ENCODE measurements around the gene ZER1.

The ZER1 gene

GRCh38 chr9:128690684-128691034 is 81.1 kb downstream of the ZER1 start:
- Mint-ChIP-seq H3K9me3 (no peaks in the 10 kb centered on the region), H3K4me1 (ENCODE audit: low read depth) (peaks cover 39% of the 10 kb centered on the region), H3K27ac (peak overlapping the region; percentile 72), H3K4me3 (peak overlapping the region; percentile 90), H3K36me3 (ENCODE audit: low read depth) (peaks cover 63% of the 10 kb centered on the region), H3K27me3 (no peaks in the 10 kb centered on the region)
- intact Hi-C loops (cut with micrococcal nuclease), result no loop called here

- peak overlapping the region; percentile 72 for H3K27ac Mint-ChIP-seq
- H3K9me3 Mint-ChIP-seq, result no peaks in the 10 kb centered on the region
- no peaks in the 10 kb centered on the region for H3K27me3 Mint-ChIP-seq
- peaks cover 60% of the 10 kb centered on the region for H3K36me3 Mint-ChIP-seq (ENCODE audit: low read depth)
- H3K4me3 Mint-ChIP-seq, result peak overlapping the region; percentile 90
- intact Hi-C loops (cut with micrococcal nuclease), result loop anchor here (1.0 to 2.0 kb wide), 2 partner anchors 12 to 33 kb away; partner anchors contain the start of genes DYNC2I2 and PKN3
- H3K4me1 Mint-ChIP-seq (ENCODE audit: low read depth), result peaks cover 46% of the 10 kb centered on the region
These were observed 81.7 kb downstream of the ZER1 start for GRCh38 chr9:128689820-128690683.

GRCh38 chr9:128689293-128689774 is 82.4 kb downstream of the ZER1 start:
- Mint-ChIP-seq H3K4me3 (peak overlapping the region; percentile 67), H3K9me3 (no peaks in the 10 kb centered on the region), H3K27ac (peak overlapping the region; percentile 86), H3K36me3 (ENCODE audit: low read depth) (peaks cover 58% of the 10 kb centered on the region), H3K4me1 (ENCODE audit: low read depth) (peaks cover 53% of the 10 kb centered on the region), H3K27me3 (no peaks in the 10 kb centered on the region)
- intact Hi-C loops (cut with micrococcal nuclease), result loop anchor here (1.0 to 2.0 kb wide), 2 partner anchors 13 to 33 kb away; partner anchors contain the start of genes DYNC2I2 and PKN3

- Mint-ChIP-seq H3K4me3 (peak within 1 kb of the TSS; percentile 90), H3K36me3 (ENCODE audit: low read depth) (peaks cover 58% of the 10 kb centered on the region), H3K27ac (peak within 1 kb of the TSS; percentile 86), H3K9me3 (no peaks in the 10 kb centered on the region), H3K4me1 (ENCODE audit: low read depth) (peaks cover 53% of the 10 kb centered on the region), H3K27me3 (no peaks in the 10 kb centered on the region)
- intact Hi-C loops (cut with micrococcal nuclease), result loop anchor here (1.0 to 2.0 kb wide), 2 partner anchors 14 to 32 kb away; partner anchors contain the start of genes DYNC2I2 and PKN3
These were observed 83.0 kb downstream of the ZER1 start, which contains the start of gene SET for GRCh38 chr9:128688501-128689292. Gene SET (plus strand): TSS chr9:128689222. CDS start chr9:128689583, 361 bp downstream.

GRCh38 chr9:128687453-128687852 is 84.3 kb downstream of the ZER1 start:
- H3K27me3 Mint-ChIP-seq, result no peaks in the 10 kb centered on the region
- H3K36me3 Mint-ChIP-seq (ENCODE audit: low read depth), result peaks cover 54% of the 10 kb centered on the region
- H3K4me3 Mint-ChIP-seq, result no peak overlapping the region
- peak overlapping the region; percentile 86 for H3K27ac Mint-ChIP-seq
- peaks cover 61% of the 10 kb centered on the region for H3K4me1 Mint-ChIP-seq (ENCODE audit: low read depth)
- intact Hi-C loops (cut with micrococcal nuclease), result no loop called here
- no peaks in the 10 kb centered on the region for H3K9me3 Mint-ChIP-seq

- Mint-ChIP-seq H3K36me3 (ENCODE audit: low read depth) (peaks cover 40% of the 10 kb centered on the region), H3K4me1 (ENCODE audit: low read depth) (peaks cover 58% of the 10 kb centered on the region), H3K4me3 (peak overlapping the region; percentile 96), H3K9me3 (no peaks in the 10 kb centered on the region), H3K27ac (peak overlapping the region; percentile 96), H3K27me3 (no peaks in the 10 kb centered on the region)
- intact Hi-C loops (cut with micrococcal nuclease), result no loop called here
These were observed 85.9 kb downstream of the ZER1 start for GRCh38 chr9:128685636-128686489.

- intact Hi-C loops (cut with micrococcal nuclease), result no loop called here
- Mint-ChIP-seq H3K27me3 (no peaks in the 10 kb centered on the region), H3K4me1 (ENCODE audit: low read depth) (peaks cover 52% of the 10 kb centered on the region), H3K4me3 (peak overlapping the region; percentile 96), H3K9me3 (no peaks in the 10 kb centered on the region), H3K27ac (peak overlapping the region; percentile 96), H3K36me3 (ENCODE audit: low read depth) (peaks cover 33% of the 10 kb centered on the region)
These were observed 87.2 kb downstream of the ZER1 start for GRCh38 chr9:128684325-128685199.

- Mint-ChIP-seq H3K4me3 (peak overlapping the region; percentile 96), H3K27me3 (no peaks in the 10 kb centered on the region), H3K27ac (peak overlapping the region; percentile 96), H3K4me1 (ENCODE audit: low read depth) (peaks cover 52% of the 10 kb centered on the region), H3K9me3 (no peaks in the 10 kb centered on the region), H3K36me3 (ENCODE audit: low read depth) (peaks cover 33% of the 10 kb centered on the region)
- intact Hi-C loops (cut with micrococcal nuclease), result no loop called here
These were observed 87.7 kb downstream of the ZER1 start for GRCh38 chr9:128684065-128684324.

GRCh38 chr9:128683340-128684064 is 88.2 kb downstream of the ZER1 start:
- H3K4me1 Mint-ChIP-seq (ENCODE audit: low read depth), result peaks cover 51% of the 10 kb centered on the region
- no peaks in the 10 kb centered on the region for H3K9me3 Mint-ChIP-seq
- peaks cover 36% of the 10 kb centered on the region for H3K36me3 Mint-ChIP-seq (ENCODE audit: low read depth)
- H3K4me3 Mint-ChIP-seq, result peak overlapping the region; percentile 96
- H3K27ac Mint-ChIP-seq, result peak overlapping the region; percentile 96
- intact Hi-C loops (cut with micrococcal nuclease), result no loop called here
- H3K27me3 Mint-ChIP-seq, result no peaks in the 10 kb centered on the region

All from dendritic cell treated with granulocyte-macrophage colony-stimulating factor and Interleukin-4, amounts not matched to agents 40 ng/mL and 50 ng/mL, for 4 days (primary cell).